Measurements from ENCODE around the gene CD46.

DNA sequence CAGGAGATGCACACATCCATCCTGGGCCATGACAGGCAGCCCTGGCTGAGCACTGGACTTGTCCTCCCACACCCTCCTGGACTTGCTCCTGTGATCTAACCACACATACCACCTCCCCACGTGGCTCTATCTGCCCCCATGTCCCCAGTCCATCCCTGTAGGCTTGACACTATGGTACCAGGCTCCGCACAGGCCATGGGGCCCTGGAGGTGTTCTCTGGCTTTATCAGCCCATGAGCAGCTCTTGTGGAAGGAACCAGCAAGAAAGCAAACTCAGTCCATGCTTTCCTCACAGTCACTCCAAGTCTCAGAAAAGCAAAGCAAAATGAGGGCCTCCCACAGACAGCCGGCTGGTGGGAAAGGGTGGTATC is 61.6 kb downstream of the CD46 start:
- TF ChIP-seq, protein P1, sequence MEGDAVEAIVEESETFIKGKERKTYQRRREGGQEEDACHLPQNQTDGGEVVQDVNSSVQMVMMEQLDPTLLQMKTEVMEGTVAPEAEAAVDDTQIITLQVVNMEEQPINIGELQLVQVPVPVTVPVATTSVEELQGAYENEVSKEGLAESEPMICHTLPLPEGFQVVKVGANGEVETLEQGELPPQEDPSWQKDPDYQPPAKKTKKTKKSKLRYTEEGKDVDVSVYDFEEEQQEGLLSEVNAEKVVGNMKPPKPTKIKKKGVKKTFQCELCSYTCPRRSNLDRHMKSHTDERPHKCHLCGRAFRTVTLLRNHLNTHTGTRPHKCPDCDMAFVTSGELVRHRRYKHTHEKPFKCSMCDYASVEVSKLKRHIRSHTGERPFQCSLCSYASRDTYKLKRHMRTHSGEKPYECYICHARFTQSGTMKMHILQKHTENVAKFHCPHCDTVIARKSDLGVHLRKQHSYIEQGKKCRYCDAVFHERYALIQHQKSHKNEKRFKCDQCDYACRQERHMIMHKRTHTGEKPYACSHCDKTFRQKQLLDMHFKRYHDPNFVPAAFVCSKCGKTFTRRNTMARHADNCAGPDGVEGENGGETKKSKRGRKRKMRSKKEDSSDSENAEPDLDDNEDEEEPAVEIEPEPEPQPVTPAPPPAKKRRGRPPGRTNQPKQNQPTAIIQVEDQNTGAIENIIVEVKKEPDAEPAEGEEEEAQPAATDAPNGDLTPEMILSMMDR (IDR thresholded peaks at IDR 0.05; ENCODE audit: poor library complexity, severe bottlenecking), result no peak
- TF ChIP-seq SMC3 (conservative IDR thresholded peaks at IDR 0.05; ENCODE audit: poor library complexity), result no peak
- no peak for TF ChIP-seq RAD21 (conservative IDR thresholded peaks at IDR 0.05)
- TF ChIP-seq EP300 (conservative IDR thresholded peaks at IDR 0.05; ENCODE audit: poor library complexity, severe bottlenecking), result no peak
- TF ChIP-seq, protein P2, sequence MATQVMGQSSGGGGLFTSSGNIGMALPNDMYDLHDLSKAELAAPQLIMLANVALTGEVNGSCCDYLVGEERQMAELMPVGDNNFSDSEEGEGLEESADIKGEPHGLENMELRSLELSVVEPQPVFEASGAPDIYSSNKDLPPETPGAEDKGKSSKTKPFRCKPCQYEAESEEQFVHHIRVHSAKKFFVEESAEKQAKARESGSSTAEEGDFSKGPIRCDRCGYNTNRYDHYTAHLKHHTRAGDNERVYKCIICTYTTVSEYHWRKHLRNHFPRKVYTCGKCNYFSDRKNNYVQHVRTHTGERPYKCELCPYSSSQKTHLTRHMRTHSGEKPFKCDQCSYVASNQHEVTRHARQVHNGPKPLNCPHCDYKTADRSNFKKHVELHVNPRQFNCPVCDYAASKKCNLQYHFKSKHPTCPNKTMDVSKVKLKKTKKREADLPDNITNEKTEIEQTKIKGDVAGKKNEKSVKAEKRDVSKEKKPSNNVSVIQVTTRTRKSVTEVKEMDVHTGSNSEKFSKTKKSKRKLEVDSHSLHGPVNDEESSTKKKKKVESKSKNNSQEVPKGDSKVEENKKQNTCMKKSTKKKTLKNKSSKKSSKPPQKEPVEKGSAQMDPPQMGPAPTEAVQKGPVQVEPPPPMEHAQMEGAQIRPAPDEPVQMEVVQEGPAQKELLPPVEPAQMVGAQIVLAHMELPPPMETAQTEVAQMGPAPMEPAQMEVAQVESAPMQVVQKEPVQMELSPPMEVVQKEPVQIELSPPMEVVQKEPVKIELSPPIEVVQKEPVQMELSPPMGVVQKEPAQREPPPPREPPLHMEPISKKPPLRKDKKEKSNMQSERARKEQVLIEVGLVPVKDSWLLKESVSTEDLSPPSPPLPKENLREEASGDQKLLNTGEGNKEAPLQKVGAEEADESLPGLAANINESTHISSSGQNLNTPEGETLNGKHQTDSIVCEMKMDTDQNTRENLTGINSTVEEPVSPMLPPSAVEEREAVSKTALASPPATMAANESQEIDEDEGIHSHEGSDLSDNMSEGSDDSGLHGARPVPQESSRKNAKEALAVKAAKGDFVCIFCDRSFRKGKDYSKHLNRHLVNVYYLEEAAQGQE (IDR thresholded peaks at IDR 0.05; ENCODE audit: borderline replicate concordance), result no peak
- no peak for TF ChIP-seq POLR2AphosphoS5 (IDR thresholded peaks at IDR 0.05)
- no peak for TF ChIP-seq EZH2 (IDR thresholded peaks at IDR 0.05; ENCODE audit: borderline replicate concordance, insufficient read depth, low read length, poor library complexity, severe bottlenecking)
- no peak for TF ChIP-seq TAF1 (IDR thresholded peaks at IDR 0.05; ENCODE audit: low read depth)
- TF ChIP-seq MXI1 (conservative IDR thresholded peaks at IDR 0.05; ENCODE audit: poor library complexity, severe bottlenecking), result no peak

Data from neural cell (in vitro differentiated cells).